Measurements from ENCODE around the gene PSMD13. TPM values are rescaled to one million over a fixed set of nuclear protein-coding genes. Genes with fewer than 3 reads are reported as not detected.

Gene PSMD13
- total and polyA plus RNA-seq, 2 of the 4 experiments (the other 2 are of a cell fraction) = 177 to 217 TPM

DNA sequence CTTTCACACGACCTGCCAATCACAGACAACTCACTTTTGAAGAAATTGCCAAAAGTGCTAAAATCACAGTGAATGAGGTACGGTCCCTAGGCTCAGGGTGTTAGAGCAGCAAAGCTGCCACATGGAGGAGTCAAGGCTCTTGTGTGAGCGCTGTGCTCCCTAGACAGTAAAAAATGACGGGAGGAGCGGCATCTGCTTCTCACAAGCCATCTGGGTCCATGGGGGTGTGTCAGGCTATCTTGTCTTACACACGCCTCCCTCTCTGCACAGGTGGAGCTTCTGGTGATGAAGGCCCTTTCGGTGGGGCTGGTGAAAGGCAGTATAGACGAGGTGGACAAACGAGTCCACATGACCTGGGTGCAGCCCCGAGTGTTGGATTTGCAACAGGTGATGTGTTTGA is 14.8 kb downstream of the PSMD13 start:
- Histone ChIP-seq H3K4me2 (ENCODE audit: low read depth, low read length) (no peak overlapping the region), H3K27ac (ENCODE audit: insufficient read depth, low read length) (no peak overlapping the region), H3K23ac (ENCODE audit: low read depth, low read length) (no peak overlapping the region), H4K91ac (ENCODE audit: insufficient read depth, low read depth, low read length) (no peak overlapping the region), H3K4me1 (ENCODE audit: control insufficient read depth, insufficient read depth, low read length) (no peaks in the 10 kb centered on the region), H3K36me3 (ENCODE audit: control insufficient read depth, insufficient read depth, low read length) (peaks cover 45% of the 10 kb centered on the region), H3K9me1 (ENCODE audit: insufficient read depth, low read length) (no peaks in the 10 kb centered on the region), H4K8ac (ENCODE audit: low read depth in 2 of 2, low read length in 2 of 2) (no peak overlapping the region), H3K56ac (ENCODE audit: extremely low read depth, insufficient read depth, low read length) (no peak overlapping the region), H3K79me1 (ENCODE audit: low read depth in 1 of 2, low read length in 2 of 2) (peaks cover under 1 to 9% of the 10 kb centered on the region in 2 experiments; a peak in 2 of 4 replicates), H3K14ac (replicated peaks; ENCODE audit: low read depth, low read length) (no peak overlapping the region), H3K27me3 (ENCODE audit: control insufficient read depth, insufficient read depth, low read length) (no peaks in the 10 kb centered on the region; the same call in 1 of the 2 replicates), H2BK20ac (ENCODE audit: low read depth, low read length) (no peak overlapping the region), H2AK9ac (replicated peaks; ENCODE audit: low read depth, low read length, poor library complexity) (no peak overlapping the region), H2BK120ac (ENCODE audit: low read depth, low read length) (no peak overlapping the region), H3K4me3 (ENCODE audit: insufficient read depth, low read depth, low read length) (no peak overlapping the region), H2AK5ac (ENCODE audit: low read depth, low read length) (no peak overlapping the region), H3K18ac (ENCODE audit: low read depth, low read length) (no peak overlapping the region), H4K5ac (ENCODE audit: low read depth, low read length) (no peak overlapping the region), H3K9me3 (ENCODE audit: control insufficient read depth, insufficient read depth, low read length) (no peaks in the 10 kb centered on the region), H2AFZ (replicated peaks; ENCODE audit: low read length, poor library complexity) (no peak overlapping the region), H2BK5ac (ENCODE audit: low read depth, low read length, poor library complexity, severe bottlenecking) (no peak overlapping the region), H2BK15ac (ENCODE audit: low read depth, low read length) (no peak overlapping the region), H4K20me1 (ENCODE audit: insufficient read depth, low read length) (no peaks in the 10 kb centered on the region; the same call in 1 of the 2 replicates), H3K9ac (ENCODE audit: low read depth, low read length) (no peak overlapping the region), H3K4ac (ENCODE audit: low read depth, low read length) (no peak overlapping the region)
- ChIA-PET CTCF (interaction anchor here (1.2 to 1.4 kb wide), 5 partner anchors 8 to 54 kb away, joined by 3 to 10 read pairs (median 4); no protein-coding TSS in a partner anchor), POLR2A (ENCODE audit: unreplicated experiment) (interaction anchor here (0.8 kb wide), 1 partner anchor 17 kb away, joined by 3 read pairs; no protein-coding TSS in a partner anchor)
- WGBS, 2 experiments (ENCODE audit: extremely low coverage in 2 of 2, insufficient read length in 1 of 2) = 95% methylated on average over 4 of the region's 10 CpGs; no CpG with 5 or more reads in 1 of the 2 experiments
- DNase-seq (no peak), ATAC-seq (ENCODE audit: low read depth) (no peak)
- BruUV-seq (replicated peaks) = no TSS peak
- dilution Hi-C loops (cut with HindIII; ENCODE audit: low sequenced_read_pairs, unreplicated experiment) = no loop called here
- in situ Hi-C loops (cut with MboI; ENCODE audit: low sequenced_read_pairs) = no loop called here
- intact Hi-C loops (cut with micrococcal nuclease) = loop anchor here (2.0 kb wide), 1 partner anchor 111 kb away; no protein-coding TSS in a partner anchor
- TF ChIP-seq, protein P1, sequence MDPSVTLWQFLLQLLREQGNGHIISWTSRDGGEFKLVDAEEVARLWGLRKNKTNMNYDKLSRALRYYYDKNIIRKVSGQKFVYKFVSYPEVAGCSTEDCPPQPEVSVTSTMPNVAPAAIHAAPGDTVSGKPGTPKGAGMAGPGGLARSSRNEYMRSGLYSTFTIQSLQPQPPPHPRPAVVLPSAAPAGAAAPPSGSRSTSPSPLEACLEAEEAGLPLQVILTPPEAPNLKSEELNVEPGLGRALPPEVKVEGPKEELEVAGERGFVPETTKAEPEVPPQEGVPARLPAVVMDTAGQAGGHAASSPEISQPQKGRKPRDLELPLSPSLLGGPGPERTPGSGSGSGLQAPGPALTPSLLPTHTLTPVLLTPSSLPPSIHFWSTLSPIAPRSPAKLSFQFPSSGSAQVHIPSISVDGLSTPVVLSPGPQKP (IDR thresholded peaks at IDR 0.05; ENCODE audit: borderline replicate concordance, low read depth, low read length) = no peak
- TF ChIP-seq NFE2L2 (IDR thresholded peaks at IDR 0.05; ENCODE audit: low read depth, low read length) = no peak
- TF ChIP-seq RCOR1 (IDR thresholded peaks at IDR 0.05; ENCODE audit: insufficient replicate concordance, low read length) = no peak
- TF ChIP-seq MXI1 (IDR thresholded peaks at IDR 0.05; ENCODE audit: borderline replicate concordance, low read depth, low read length) = no peak
- no peak for TF ChIP-seq MAZ (IDR thresholded peaks at IDR 0.05; ENCODE audit: borderline replicate concordance, low read depth, low read length)
- no peak for TF ChIP-seq POLR2A (IDR thresholded peaks at IDR 0.05; ENCODE audit: low read depth, low read length)
- no peak for TF ChIP-seq CEBPB (IDR thresholded peaks at IDR 0.05; ENCODE audit: low read depth, low read length)
- no peak for TF ChIP-seq FOS (IDR thresholded peaks at IDR 0.05; ENCODE audit: low read depth, low read length)
- TF ChIP-seq, protein P2, sequence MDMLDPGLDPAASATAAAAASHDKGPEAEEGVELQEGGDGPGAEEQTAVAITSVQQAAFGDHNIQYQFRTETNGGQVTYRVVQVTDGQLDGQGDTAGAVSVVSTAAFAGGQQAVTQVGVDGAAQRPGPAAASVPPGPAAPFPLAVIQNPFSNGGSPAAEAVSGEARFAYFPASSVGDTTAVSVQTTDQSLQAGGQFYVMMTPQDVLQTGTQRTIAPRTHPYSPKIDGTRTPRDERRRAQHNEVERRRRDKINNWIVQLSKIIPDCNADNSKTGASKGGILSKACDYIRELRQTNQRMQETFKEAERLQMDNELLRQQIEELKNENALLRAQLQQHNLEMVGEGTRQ (IDR thresholded peaks at IDR 0.05; ENCODE audit: low read depth, low read length) = no peak
- no peak for TF ChIP-seq SMC3 (IDR thresholded peaks at IDR 0.05; ENCODE audit: low read depth, low read length)
- no peak for TF ChIP-seq MAFK (IDR thresholded peaks at IDR 0.05; ENCODE audit: low read depth, low read length)
- TF ChIP-seq RFX5 (IDR thresholded peaks at IDR 0.05; ENCODE audit: low read depth, low read length) = no peak
- TF ChIP-seq, protein P3, sequence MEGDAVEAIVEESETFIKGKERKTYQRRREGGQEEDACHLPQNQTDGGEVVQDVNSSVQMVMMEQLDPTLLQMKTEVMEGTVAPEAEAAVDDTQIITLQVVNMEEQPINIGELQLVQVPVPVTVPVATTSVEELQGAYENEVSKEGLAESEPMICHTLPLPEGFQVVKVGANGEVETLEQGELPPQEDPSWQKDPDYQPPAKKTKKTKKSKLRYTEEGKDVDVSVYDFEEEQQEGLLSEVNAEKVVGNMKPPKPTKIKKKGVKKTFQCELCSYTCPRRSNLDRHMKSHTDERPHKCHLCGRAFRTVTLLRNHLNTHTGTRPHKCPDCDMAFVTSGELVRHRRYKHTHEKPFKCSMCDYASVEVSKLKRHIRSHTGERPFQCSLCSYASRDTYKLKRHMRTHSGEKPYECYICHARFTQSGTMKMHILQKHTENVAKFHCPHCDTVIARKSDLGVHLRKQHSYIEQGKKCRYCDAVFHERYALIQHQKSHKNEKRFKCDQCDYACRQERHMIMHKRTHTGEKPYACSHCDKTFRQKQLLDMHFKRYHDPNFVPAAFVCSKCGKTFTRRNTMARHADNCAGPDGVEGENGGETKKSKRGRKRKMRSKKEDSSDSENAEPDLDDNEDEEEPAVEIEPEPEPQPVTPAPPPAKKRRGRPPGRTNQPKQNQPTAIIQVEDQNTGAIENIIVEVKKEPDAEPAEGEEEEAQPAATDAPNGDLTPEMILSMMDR (conservative IDR thresholded peaks at IDR 0.05; ENCODE audit: low read depth, low read length) = no peak
- no peak for TF ChIP-seq BHLHE40 (IDR thresholded peaks at IDR 0.05; ENCODE audit: low read depth, low read length)
- no peak for TF ChIP-seq RAD21 (IDR thresholded peaks at IDR 0.05; ENCODE audit: low read length)
- TF ChIP-seq CHD1 (IDR thresholded peaks at IDR 0.05; ENCODE audit: low read depth, low read length) = no peak
